Measurements from ENCODE around the gene MACROD2. TPM values are rescaled to one million over a fixed set of nuclear protein-coding genes. Genes with fewer than 3 reads are reported as not detected.

Gene MACROD2
- total RNA-seq, 1 experiment from 2014 or later = 1.4 TPM

- ChIA-PET POLR2A (ENCODE audit: low non-redundant PET) (no interaction called here), CTCF (no interaction called here)
- Histone ChIP-seq H3K9me3 (ENCODE audit: low read depth, low read length, poor library complexity, severe bottlenecking) (peaks cover 10% of the 10 kb centered on the region), H3K36me3 (ENCODE audit: insufficient read depth, low read length, poor library complexity, severe bottlenecking) (no peaks in the 10 kb centered on the region), H3K4me3 (ENCODE audit: low read depth, low read length, poor library complexity, severe bottlenecking) (no peak overlapping the region), H3K27me3 (replicated peaks; ENCODE audit: insufficient read depth, low read depth, low read length, poor library complexity) (no peaks in the 10 kb centered on the region), H3K27ac (ENCODE audit: low read depth, low read length, poor library complexity, severe bottlenecking) (no peak overlapping the region), H3K4me1 (ENCODE audit: insufficient read depth, low read length, poor library complexity, severe bottlenecking) (no peaks in the 10 kb centered on the region)
- TF ChIP-seq EZH2 (IDR thresholded peaks at IDR 0.05; ENCODE audit: borderline replicate concordance, low read depth, low read length, poor library complexity, severe bottlenecking) = no peak
- TF ChIP-seq, protein P1, sequence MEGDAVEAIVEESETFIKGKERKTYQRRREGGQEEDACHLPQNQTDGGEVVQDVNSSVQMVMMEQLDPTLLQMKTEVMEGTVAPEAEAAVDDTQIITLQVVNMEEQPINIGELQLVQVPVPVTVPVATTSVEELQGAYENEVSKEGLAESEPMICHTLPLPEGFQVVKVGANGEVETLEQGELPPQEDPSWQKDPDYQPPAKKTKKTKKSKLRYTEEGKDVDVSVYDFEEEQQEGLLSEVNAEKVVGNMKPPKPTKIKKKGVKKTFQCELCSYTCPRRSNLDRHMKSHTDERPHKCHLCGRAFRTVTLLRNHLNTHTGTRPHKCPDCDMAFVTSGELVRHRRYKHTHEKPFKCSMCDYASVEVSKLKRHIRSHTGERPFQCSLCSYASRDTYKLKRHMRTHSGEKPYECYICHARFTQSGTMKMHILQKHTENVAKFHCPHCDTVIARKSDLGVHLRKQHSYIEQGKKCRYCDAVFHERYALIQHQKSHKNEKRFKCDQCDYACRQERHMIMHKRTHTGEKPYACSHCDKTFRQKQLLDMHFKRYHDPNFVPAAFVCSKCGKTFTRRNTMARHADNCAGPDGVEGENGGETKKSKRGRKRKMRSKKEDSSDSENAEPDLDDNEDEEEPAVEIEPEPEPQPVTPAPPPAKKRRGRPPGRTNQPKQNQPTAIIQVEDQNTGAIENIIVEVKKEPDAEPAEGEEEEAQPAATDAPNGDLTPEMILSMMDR (conservative IDR thresholded peaks at IDR 0.05; ENCODE audit: low read depth, low read length) = no peak
- no peak for DNase-seq (ENCODE audit: low spot score)
- BruUV-seq (replicated peaks) = no TSS peak
- intact Hi-C loops (cut with micrococcal nuclease; ENCODE audit: unreplicated experiment) = no loop called here
Observed at GRCh38 chr20:16051968-16052367, 2056.7 kb downstream of the MACROD2 start.

DNA sequence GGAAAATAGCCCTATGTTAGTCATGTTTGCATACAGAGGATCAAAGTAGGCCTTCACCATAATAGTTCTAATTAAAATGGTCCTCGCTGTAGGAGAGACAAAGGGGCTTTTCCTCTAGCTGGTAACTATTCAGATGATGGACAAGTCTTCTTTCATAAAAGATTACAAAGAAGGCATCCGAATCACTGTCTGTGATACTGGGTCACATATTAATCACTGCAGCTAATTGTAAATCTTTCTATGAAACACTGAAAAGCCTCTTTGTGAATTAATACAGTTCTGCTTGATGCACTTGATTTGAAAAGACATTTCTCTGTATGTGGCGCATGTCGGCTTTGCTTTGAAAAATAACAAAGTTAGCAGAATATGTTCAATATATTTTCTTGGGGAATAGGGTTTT is 2057.1 kb downstream of the MACROD2 start:
- Histone ChIP-seq H3K27ac (ENCODE audit: low read depth, low read length, poor library complexity, severe bottlenecking) (no peak overlapping the region), H3K4me3 (ENCODE audit: low read depth, low read length, poor library complexity, severe bottlenecking) (no peak overlapping the region), H3K4me1 (ENCODE audit: insufficient read depth, low read length, poor library complexity, severe bottlenecking) (no peaks in the 10 kb centered on the region), H3K36me3 (ENCODE audit: insufficient read depth, low read length, poor library complexity, severe bottlenecking) (no peaks in the 10 kb centered on the region), H3K9me3 (ENCODE audit: low read depth, low read length, poor library complexity, severe bottlenecking) (peaks cover 13% of the 10 kb centered on the region), H3K27me3 (replicated peaks; ENCODE audit: insufficient read depth, low read depth, low read length, poor library complexity) (no peaks in the 10 kb centered on the region)
- ChIA-PET POLR2A (ENCODE audit: low non-redundant PET) (no interaction called here), CTCF (no interaction called here)
- no TSS peak for BruUV-seq (replicated peaks)
- no peak for TF ChIP-seq EZH2 (IDR thresholded peaks at IDR 0.05; ENCODE audit: borderline replicate concordance, low read depth, low read length, poor library complexity, severe bottlenecking)
- DNase-seq (ENCODE audit: low spot score) = no peak
- intact Hi-C loops (cut with micrococcal nuclease; ENCODE audit: unreplicated experiment) = no loop called here

DNA sequence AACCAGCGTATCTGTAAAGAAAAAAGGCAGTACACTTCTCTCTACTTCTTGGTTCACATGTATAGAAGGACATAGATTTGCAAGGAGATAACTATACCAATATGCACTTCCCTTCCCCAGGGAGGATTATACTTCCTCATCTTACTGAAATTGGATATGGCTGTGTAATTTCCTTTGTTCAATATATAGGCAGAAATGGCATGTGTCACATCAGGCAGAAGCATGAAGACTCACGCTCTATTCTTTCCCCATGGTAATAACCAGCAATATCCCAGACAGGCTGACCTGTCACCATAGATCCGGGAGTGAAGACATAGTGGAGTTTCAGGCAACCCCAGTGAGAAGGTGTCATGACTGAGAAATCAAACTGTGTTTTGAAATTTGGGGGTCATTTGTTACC is 2059.7 kb downstream of the MACROD2 start:
- DNase-seq (ENCODE audit: low spot score) = no peak
- H3K36me3 ChIP-seq (ENCODE audit: insufficient read depth, low read length, poor library complexity, severe bottlenecking) = no peaks in the 10 kb centered on the region
- no peaks in the 10 kb centered on the region for H3K4me1 ChIP-seq (ENCODE audit: insufficient read depth, low read length, poor library complexity, severe bottlenecking)
- no peaks in the 10 kb centered on the region for H3K27me3 ChIP-seq (replicated peaks; ENCODE audit: insufficient read depth, low read depth, low read length, poor library complexity)
- TF ChIP-seq, protein P1 (conservative IDR thresholded peaks at IDR 0.05; ENCODE audit: low read depth, low read length) = no peak
- TF ChIP-seq EZH2 (IDR thresholded peaks at IDR 0.05; ENCODE audit: borderline replicate concordance, low read depth, low read length, poor library complexity, severe bottlenecking) = no peak
- intact Hi-C loops (cut with micrococcal nuclease; ENCODE audit: unreplicated experiment) = no loop called here
- POLR2A ChIA-PET (ENCODE audit: low non-redundant PET) = no interaction called here
- CTCF ChIA-PET = no interaction called here
- H3K4me3 ChIP-seq (ENCODE audit: low read depth, low read length, poor library complexity, severe bottlenecking) = no peak overlapping the region
- no peak overlapping the region for H3K27ac ChIP-seq (ENCODE audit: low read depth, low read length, poor library complexity, severe bottlenecking)
- BruUV-seq (replicated peaks) = no TSS peak
- peaks cover 13% of the 10 kb centered on the region for H3K9me3 ChIP-seq (ENCODE audit: low read depth, low read length, poor library complexity, severe bottlenecking)

GRCh38 chr20:16057651-16058050 is 2062.3 kb downstream of the MACROD2 start:
- Histone ChIP-seq H3K27ac (ENCODE audit: low read depth, low read length, poor library complexity, severe bottlenecking) (no peak overlapping the region), H3K4me1 (ENCODE audit: insufficient read depth, low read length, poor library complexity, severe bottlenecking) (no peaks in the 10 kb centered on the region), H3K36me3 (ENCODE audit: insufficient read depth, low read length, poor library complexity, severe bottlenecking) (no peaks in the 10 kb centered on the region), H3K27me3 (replicated peaks; ENCODE audit: insufficient read depth, low read depth, low read length, poor library complexity) (no peaks in the 10 kb centered on the region), H3K4me3 (ENCODE audit: low read depth, low read length, poor library complexity, severe bottlenecking) (no peak overlapping the region), H3K9me3 (ENCODE audit: low read depth, low read length, poor library complexity, severe bottlenecking) (peaks cover 13% of the 10 kb centered on the region)
- BruUV-seq (replicated peaks) = no TSS peak
- no peak for DNase-seq (ENCODE audit: low spot score)
- ChIA-PET CTCF (no interaction called here), POLR2A (ENCODE audit: low non-redundant PET) (no interaction called here)
- intact Hi-C loops (cut with micrococcal nuclease; ENCODE audit: unreplicated experiment) = no loop called here
- TF ChIP-seq, protein P1 (conservative IDR thresholded peaks at IDR 0.05; ENCODE audit: low read depth, low read length) = no peak
- no peak for TF ChIP-seq EZH2 (IDR thresholded peaks at IDR 0.05; ENCODE audit: borderline replicate concordance, low read depth, low read length, poor library complexity, severe bottlenecking)
